ENCODE data around the gene CTNNA2.

- TF ChIP-seq, protein P1, sequence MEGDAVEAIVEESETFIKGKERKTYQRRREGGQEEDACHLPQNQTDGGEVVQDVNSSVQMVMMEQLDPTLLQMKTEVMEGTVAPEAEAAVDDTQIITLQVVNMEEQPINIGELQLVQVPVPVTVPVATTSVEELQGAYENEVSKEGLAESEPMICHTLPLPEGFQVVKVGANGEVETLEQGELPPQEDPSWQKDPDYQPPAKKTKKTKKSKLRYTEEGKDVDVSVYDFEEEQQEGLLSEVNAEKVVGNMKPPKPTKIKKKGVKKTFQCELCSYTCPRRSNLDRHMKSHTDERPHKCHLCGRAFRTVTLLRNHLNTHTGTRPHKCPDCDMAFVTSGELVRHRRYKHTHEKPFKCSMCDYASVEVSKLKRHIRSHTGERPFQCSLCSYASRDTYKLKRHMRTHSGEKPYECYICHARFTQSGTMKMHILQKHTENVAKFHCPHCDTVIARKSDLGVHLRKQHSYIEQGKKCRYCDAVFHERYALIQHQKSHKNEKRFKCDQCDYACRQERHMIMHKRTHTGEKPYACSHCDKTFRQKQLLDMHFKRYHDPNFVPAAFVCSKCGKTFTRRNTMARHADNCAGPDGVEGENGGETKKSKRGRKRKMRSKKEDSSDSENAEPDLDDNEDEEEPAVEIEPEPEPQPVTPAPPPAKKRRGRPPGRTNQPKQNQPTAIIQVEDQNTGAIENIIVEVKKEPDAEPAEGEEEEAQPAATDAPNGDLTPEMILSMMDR (conservative IDR thresholded peaks at IDR 0.05 in 1 of 2, IDR thresholded peaks at IDR 0.05 in 1 of 2; ENCODE audit: extremely low read depth in 1 of 2, insufficient read depth in 1 of 2, low read depth in 1 of 2, low read length in 2 of 2): no peak
- no peak for TF ChIP-seq EZH2 (IDR thresholded peaks at IDR 0.05; ENCODE audit: borderline replicate concordance, low read length)
These were observed 319.8 kb downstream of the CTNNA2 start for GRCh38 chr2:79832511-79833234.

Data from mammary epithelial cell (primary cell).